Chondrocyte (in vitro differentiated cells): ENCODE measurements around the gene CHST11. TPM values are rescaled to one million over a fixed set of nuclear protein-coding genes. Genes with fewer than 3 reads are reported as not detected.

Experiments used
- DNase-seq: peaks from one replicate; pipeline ENCODE4 v3.0.0; 2021; ENCODE audit warnings: mixed read lengths, low spot score
- H3K27ac Mint-ChIP-seq: one replicate; pipeline ENCODE4 v1.8.0; 2021; ENCODE audit warnings: mild to moderate bottlenecking, moderate library complexity, mixed read lengths; ENCODE audit not compliant: unreplicated experiment
- H3K27me3 Mint-ChIP-seq: 2 replicates; pipeline ENCODE4 v1.8.0; 2021; ENCODE audit warnings: low read depth, mixed read lengths
- H3K36me3 Mint-ChIP-seq: 2 replicates; pipeline ENCODE4 v1.8.0; 2021; ENCODE audit warnings: low read depth, mixed read lengths
- H3K4me1 Mint-ChIP-seq: 2 replicates; pipeline ENCODE4 v1.8.0; 2021; ENCODE audit warnings: low read depth, mild to moderate bottlenecking, mixed read lengths
- H3K4me3 Mint-ChIP-seq: one replicate; pipeline ENCODE4 v1.8.0; 2021; ENCODE audit warnings: mild to moderate bottlenecking, moderate library complexity, mixed read lengths; ENCODE audit not compliant: unreplicated experiment
- H3K9me3 Mint-ChIP-seq: 2 replicates; pipeline ENCODE4 v1.8.0; 2021; ENCODE audit warnings: low read depth, mixed read lengths
- total RNA-seq: library from RNA; stranded (reverse); gene quantifications from 3 replicates; pipeline ENCODE4 v1.2.1, GENCODE V29; 2021
- TF ChIP-seq, protein P1 (sequence below): fragments of 200-600 bp; sonication (generic); IDR thresholded peaks from 2 replicates; pipeline ENCODE4 v1.5.0; 2021; ENCODE audit warnings: antibody characterized with exemption, mild to moderate bottlenecking, moderate library complexity

CHST11 gene
- total RNA-seq, 1 donor from 2014 or later, result 6.2 TPM

DNA sequence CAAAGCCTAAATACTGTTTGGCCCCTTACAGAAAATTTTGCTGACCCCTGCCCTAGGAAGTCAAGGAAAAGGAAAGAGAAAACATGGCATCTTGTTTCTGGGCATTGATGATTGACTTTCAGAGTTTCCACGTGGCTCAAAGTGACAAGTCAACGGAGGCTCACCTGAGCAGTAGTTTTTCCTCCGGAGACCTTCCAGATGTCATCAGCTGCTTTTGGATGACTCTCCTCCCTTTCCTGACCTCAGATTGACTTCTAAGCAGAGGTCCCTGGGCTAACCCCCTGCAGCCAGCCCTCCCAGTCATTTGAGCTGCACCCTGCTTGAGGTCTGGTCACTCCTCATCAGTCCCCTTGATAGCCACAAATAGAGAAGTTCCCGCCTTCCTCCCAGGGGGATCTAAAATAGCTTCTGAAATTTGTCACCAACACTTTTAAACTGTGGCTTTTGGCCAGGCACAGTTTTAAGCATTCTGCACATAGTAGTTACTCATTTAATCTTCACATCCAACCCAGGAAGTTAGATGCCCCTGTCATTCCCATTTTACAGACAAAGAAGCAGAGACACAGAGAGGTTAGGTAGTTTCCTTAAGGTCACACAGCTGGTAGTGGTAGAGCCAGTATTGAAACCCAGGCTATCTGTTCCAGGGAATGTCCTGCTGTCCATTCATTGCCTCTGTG lies 143.4 kb downstream of the CHST11 start:
- no peak overlapping the region for H3K27ac Mint-ChIP-seq
- H3K4me3 Mint-ChIP-seq, result no peak overlapping the region
- no peaks in the 10 kb centered on the region for H3K9me3 Mint-ChIP-seq
- H3K4me1 Mint-ChIP-seq, result peaks cover 66% of the 10 kb centered on the region
- TF ChIP-seq, protein P1, sequence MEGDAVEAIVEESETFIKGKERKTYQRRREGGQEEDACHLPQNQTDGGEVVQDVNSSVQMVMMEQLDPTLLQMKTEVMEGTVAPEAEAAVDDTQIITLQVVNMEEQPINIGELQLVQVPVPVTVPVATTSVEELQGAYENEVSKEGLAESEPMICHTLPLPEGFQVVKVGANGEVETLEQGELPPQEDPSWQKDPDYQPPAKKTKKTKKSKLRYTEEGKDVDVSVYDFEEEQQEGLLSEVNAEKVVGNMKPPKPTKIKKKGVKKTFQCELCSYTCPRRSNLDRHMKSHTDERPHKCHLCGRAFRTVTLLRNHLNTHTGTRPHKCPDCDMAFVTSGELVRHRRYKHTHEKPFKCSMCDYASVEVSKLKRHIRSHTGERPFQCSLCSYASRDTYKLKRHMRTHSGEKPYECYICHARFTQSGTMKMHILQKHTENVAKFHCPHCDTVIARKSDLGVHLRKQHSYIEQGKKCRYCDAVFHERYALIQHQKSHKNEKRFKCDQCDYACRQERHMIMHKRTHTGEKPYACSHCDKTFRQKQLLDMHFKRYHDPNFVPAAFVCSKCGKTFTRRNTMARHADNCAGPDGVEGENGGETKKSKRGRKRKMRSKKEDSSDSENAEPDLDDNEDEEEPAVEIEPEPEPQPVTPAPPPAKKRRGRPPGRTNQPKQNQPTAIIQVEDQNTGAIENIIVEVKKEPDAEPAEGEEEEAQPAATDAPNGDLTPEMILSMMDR, result no peak
- DNase-seq, result no peak
- H3K36me3 Mint-ChIP-seq, result no peaks in the 10 kb centered on the region
- H3K27me3 Mint-ChIP-seq, result no peaks in the 10 kb centered on the region

DNA sequence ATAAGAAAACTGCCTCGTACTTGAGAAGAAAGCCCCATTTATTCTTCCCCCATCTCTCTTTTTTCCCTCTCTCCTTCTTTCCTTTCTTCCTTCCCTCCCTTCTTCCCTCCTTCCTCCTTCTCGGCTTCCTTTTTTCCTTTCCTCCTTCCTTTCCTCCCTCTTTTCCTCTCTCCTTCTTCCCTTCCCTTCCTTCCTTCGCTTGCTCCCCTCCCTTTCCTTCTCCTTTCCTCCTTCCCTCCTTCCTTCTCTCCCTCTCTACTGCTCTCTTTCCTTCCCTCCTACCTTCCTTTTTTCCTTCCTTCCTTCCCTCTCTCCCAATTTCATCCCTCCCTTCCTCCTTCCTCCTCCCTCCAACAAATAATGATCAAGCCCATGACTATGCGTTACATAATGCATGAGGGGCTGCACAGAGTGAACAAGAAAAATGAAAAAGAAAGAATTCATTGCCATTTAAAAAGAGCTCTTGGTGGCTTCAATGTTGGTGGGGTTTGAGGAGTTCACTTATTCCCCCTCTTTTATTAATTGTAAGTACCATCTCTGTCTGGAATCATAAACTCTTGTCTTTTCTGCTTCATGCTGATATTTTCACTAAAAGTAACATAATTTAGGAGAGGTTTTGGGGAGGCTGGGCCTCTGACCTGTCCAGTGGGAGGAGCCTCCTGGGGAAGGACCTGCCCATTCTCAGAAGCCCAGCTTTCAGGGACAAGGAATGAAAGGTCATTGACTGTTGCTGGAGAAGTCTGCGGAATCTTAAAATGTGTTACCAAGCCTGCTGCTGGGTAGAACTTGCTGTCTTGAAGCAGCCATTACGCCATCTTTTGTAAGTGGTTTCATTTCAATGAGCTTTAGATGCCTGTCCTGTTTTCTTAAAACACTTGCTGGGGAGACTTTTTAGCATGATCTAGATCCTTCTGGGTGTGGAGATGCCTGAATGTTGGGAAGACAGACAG lies 144.3 kb downstream of the CHST11 start:
- DNase-seq, result no peak
- no peak overlapping the region for H3K27ac Mint-ChIP-seq
- H3K4me3 Mint-ChIP-seq, result no peak overlapping the region
- H3K27me3 Mint-ChIP-seq, result no peaks in the 10 kb centered on the region
- peaks cover 65% of the 10 kb centered on the region for H3K4me1 Mint-ChIP-seq
- no peaks in the 10 kb centered on the region for H3K9me3 Mint-ChIP-seq
- TF ChIP-seq, protein P1, result no peak
- H3K36me3 Mint-ChIP-seq, result no peaks in the 10 kb centered on the region

DNA sequence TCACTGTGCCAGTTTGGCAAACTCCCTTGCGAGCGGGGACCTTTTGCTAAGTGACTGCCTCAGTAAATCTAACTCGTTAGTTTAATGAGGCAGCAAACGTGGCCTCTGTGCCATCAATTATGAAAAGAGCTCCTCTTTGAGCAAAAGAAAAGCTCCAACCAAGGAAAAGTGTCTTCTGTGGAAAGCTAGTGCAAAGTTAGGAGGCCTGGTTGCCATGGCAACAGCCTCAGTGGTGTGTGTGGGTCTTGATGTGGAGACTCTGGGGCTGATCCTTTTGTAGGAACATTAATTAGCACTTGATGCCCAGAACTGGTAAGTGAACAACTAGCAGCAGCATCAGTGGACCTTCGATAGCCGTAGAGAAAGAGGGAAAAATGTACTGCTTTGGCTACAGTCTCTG lies 145.7 kb downstream of the CHST11 start:
- Mint-ChIP-seq H3K9me3 (no peaks in the 10 kb centered on the region), H3K27ac (no peak overlapping the region), H3K4me3 (no peak overlapping the region), H3K4me1 (peaks cover 57% of the 10 kb centered on the region), H3K27me3 (no peaks in the 10 kb centered on the region), H3K36me3 (no peaks in the 10 kb centered on the region)
- TF ChIP-seq, protein P1, result no peak
- DNase-seq, result no peak

DNA sequence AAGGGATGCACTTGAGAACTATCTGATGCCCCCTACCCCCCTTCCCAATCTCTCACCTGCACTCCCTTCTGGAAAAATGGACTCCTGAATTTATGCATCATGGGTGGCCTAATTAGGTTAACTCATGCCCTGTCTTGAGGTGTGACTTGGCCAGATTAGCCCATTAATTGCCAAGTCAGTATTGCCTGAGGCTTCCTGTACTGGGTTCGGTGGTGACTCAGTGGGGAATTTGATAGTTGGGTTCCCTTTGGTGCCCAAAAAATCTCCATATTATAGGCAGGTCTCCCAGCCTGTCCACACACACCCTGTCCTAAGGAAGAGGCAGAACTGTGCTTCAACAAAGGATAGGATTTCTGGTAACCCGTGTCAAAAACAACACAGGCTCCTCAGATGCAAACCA lies 146.1 kb downstream of the CHST11 start:
- no peaks in the 10 kb centered on the region for H3K36me3 Mint-ChIP-seq
- no peak for DNase-seq
- H3K27me3 Mint-ChIP-seq, result no peaks in the 10 kb centered on the region
- TF ChIP-seq, protein P1, result no peak
- H3K4me1 Mint-ChIP-seq, result peaks cover 54% of the 10 kb centered on the region
- no peak overlapping the region for H3K4me3 Mint-ChIP-seq
- H3K27ac Mint-ChIP-seq, result no peak overlapping the region
- no peaks in the 10 kb centered on the region for H3K9me3 Mint-ChIP-seq

DNA sequence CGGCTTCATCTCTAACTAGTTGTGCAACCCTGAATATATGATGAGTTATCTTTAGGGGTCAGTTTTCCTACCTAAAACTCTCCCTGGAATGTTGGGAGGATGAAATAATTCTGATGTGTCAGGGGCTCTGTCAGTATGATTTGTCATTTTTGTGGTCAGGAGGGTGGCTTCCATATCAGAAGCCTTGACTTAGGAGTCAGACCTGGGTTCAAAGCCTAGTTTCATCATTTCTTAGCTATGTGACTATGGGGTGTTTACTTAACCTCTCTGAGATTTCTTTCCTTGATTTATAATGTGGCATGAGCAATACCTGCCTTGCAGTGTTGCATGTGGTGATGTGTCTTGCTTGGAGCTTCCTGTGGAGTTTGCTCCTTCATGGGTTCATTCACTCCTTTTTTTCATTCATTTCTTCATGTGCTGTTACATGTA lies 146.8 kb downstream of the CHST11 start:
- TF ChIP-seq, protein P1, result no peak
- H3K27ac Mint-ChIP-seq, result peak overlapping the region; percentile 66
- no peak for DNase-seq
- H3K4me1 Mint-ChIP-seq, result peaks cover 51% of the 10 kb centered on the region
- H3K36me3 Mint-ChIP-seq, result no peaks in the 10 kb centered on the region
- no peak overlapping the region for H3K4me3 Mint-ChIP-seq
- H3K27me3 Mint-ChIP-seq, result no peaks in the 10 kb centered on the region
- H3K9me3 Mint-ChIP-seq, result no peaks in the 10 kb centered on the region
